Ramos (cell line): ENCODE results near the gene ZNF84.

Experiments
- in situ Hi-C: fragments of 300-500 bp; cut with MboI; formaldehyde crosslinking; loops from one replicate; pipeline ENCODE4 v1.14.3; 2022; ENCODE audit warnings: low sequenced_read_pairs; ENCODE audit not compliant: unreplicated experiment

The ZNF84 gene

DNA sequence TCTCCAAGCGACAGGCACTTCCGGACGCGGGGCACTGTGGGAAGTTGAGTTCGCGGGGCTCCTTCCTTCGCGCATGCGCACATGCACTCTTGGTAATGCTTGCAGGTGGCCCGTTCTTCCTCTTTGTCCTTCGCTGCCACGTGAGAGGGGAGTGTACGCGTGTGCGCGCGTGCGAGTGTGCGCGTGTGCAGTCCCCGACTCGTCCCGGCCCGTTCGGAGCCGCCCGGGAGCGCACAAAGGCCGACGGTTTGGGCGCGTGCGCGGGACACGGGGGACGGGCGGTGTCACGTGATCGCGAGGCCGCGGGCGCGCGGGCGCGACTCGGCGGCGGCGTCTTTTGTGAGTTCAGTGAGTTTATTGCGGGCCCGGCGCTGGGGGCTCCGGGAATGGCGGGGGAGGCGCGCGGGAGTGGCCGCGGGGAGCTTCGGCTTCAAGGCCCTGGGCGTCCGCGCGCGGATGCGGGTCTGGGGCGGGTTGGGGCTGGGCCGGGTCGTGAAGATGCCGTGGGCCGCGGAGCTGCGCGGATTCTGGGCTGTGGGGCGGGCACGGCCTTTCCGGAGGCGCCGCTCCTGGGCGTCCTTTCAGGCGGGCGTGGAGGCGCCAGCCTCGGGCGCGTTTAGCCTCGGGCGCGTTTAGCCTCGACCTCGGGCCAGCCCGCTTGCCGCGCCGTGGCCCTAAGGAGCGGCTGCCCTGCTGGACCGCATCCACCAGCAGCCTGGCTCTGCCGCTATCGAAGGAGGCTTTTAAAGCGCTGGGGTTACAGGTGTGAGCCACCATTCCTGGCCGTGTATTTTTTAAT lies at the start of gene ZNF84:
Gene ZNF84, plus strand, starts transcription at position 303 of the 799 bp plus-strand sequence. CDS start 3,959 bp downstream, outside the sequence.
- in situ Hi-C loops = no loop called here

DNA sequence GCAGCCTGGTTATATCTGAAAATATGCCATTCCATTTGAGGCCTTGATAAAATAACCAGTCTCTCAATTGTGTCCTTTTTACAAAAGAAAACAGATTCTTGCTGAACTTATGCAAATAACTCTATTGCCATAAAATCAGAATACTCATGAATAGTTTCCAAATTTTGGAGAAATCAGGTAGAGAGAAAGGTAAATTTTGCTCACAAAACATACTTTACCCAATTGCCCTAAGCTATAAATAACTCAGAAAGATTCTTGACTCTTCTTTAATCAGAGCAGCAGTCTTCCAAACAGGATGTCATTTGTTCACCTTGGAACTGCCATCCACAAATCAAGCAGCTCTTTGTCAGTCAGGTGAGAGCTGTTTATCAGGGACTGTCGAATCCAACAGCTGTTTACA lies 38.6 kb upstream of the ZNF84 start:
- in situ Hi-C loops = no loop called here

DNA sequence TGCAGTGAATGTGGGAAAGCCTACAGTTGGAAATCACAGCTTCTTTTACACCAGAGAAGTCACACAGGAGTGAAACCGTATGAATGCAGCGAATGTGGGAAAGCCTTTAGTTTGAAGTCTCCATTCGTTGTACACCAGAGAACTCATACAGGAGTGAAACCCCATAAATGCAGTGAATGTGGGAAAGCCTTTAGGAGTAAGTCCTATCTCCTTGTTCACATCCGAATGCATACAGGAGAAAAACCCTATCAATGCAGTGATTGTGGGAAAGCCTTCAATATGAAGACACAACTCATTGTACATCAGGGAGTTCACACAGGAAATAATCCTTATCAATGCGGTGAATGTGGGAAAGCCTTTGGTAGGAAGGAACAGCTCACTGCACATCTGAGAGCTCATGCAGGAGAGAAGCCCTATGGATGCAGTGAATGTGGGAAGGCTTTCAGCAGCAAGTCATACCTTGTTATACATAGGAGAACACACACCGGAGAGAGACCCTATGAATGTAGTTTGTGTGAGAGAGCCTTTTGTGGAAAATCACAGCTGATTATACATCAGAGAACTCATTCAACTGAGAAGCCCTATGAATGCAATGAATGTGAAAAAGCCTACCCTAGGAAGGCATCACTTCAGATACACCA lies 26.5 kb upstream of the ZNF84 start:
- in situ Hi-C loops = no loop called here

- in situ Hi-C loops = no loop called here
Observed at GRCh38 chr12:133023566-133023965, 13.7 kb upstream of the ZNF84 start.

DNA sequence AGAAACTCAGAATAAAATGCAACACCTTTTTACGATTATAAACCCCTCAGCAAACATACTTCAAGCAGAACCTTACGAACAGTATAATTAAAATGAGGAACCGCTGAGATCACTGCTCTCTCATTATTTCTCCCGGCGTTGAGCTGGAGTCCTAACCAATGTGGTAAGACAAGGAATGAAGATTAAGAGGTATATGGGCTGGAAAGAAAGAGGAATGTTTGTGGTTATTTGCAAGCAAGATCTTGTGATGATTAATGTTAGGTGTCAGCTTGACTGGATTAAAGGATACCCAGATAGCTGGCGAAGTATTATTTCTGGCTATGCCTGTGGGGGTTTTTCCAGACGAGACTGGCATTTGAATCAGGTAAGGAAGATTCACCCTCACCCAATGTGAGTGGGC lies 10.3 kb upstream of the ZNF84 start:
- in situ Hi-C loops = no loop called here

GRCh38 chr12:133038118-133038709 lies 905 bp downstream of the ZNF84 start:
- in situ Hi-C loops = no loop called here

DNA sequence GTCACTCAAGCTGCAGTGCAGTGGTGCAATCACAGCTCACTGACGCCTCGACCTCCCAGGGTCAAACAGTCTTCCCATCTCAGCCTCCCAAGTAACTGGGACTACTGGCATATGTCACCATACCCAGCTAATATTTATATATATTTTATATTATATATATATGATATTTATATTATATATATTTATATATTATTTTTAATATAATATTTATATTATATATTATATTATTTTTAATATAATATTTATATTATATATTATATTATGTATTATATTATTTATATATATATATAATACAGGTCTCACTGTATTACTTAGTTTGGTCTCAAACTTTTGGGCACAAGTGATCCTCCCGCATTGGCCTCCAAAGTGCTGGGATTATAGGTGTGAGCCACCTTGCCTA lies 9.4 kb downstream of the ZNF84 start:
- in situ Hi-C loops = no loop called here

DNA sequence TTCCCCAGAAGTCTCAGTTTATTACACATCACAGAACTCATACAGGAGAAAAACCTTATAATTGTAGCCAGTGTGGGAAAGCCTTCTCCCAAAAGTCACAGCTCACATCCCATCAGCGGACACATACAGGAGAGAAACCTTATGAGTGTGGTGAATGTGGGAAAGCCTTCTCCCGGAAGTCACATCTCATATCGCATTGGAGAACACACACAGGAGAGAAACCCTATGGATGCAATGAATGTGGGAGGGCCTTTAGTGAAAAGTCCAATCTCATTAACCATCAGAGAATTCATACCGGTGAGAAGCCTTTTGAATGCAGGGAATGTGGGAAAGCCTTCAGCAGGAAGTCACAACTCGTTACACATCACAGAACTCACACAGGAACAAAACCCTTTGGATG lies 20.1 kb downstream of the ZNF84 start:
- in situ Hi-C loops = no loop called here

GRCh38 chr12:133058203-133059113 lies 21.1 kb downstream of the ZNF84 start:
- in situ Hi-C loops = no loop called here

DNA sequence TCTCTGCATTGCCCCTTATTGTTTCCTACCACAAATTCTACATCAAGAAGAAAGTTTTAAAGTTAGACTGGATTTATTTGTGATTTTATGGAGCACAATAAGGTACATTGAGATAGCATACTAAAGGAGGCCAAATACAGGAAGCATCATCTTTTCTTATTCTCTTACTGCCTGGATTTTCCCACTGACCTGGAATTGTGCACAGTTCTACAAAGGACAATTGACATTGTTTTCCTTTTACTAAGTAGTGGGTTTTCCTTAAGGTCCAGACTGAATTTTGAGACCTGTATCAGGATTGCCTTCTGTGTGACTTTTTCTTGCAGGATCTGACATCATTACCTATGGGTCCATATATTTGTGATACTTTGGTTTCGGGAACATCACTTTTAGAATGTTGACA lies 24.6 kb downstream of the ZNF84 start:
- in situ Hi-C loops = no loop called here

- in situ Hi-C loops = no loop called here
Observed at GRCh38 chr12:133063556-133063955, 26.2 kb downstream of the ZNF84 start.

DNA sequence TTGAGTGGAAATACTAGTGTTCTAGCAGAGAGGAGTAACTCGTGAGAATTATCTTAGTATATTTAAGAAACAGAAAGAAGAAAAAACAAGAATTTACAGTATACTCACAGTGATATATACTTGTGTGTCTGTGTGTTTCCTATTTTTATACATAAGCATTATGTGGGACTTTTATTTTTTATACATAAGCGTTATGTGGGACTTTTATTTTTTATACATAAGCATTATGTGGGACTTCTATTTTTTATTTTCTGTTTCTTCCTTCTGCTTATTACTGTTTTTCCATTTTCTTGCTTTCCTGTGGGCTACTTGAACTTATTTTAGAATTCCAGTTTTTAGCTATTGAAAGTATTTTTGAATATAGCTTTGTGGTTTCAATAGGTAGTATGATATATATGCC lies 36.5 kb downstream of the ZNF84 start:
- in situ Hi-C loops = no loop called here

GRCh38 chr12:133080026-133080367 lies 42.7 kb downstream of the ZNF84 start:
- in situ Hi-C loops = no loop called here

- in situ Hi-C loops = no loop called here
Observed at GRCh38 chr12:133080368-133081158, 43.3 kb downstream of the ZNF84 start, which contains the start of gene ZNF140. ZNF140 (plus strand) TSS chr12:133080923; CDS start chr12:133081321, 398 bp downstream.

DNA sequence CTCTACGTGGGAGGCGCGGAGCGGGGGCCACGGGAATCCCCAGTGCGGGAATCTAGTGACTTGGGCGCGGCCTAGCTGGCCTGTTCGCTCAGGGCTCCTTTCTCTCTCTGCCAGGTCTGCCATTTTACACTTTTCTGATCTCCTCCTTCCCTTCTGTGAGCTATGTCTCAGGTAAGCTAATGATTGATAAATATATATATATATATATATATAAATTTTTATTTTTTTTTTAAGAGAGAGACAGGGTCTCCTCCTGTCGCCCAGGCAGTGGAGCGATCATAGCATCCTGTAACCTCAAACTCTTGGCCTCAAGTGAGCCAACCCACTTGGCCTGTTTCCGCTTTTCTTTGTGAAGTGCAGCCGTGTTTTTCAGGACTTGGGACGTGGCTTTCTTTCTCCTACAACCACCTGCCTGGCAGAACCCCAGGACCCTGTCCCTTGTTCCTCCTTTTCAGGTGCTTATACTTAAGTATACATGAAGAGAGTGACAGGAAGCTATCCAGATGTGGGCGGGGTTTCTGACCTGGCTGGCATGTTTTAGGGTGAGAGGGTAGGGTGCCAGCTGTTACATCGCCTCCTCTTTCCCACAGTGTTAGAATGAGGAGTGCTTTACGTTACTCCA lies 44.0 kb downstream of the ZNF84 start:
- in situ Hi-C loops = no loop called here

- in situ Hi-C loops = no loop called here
Observed at GRCh38 chr12:133083345-133083744, 46.0 kb downstream of the ZNF84 start.

GRCh38 chr12:133105620-133106019 lies 68.3 kb downstream of the ZNF84 start:
- in situ Hi-C loops = no loop called here

DNA sequence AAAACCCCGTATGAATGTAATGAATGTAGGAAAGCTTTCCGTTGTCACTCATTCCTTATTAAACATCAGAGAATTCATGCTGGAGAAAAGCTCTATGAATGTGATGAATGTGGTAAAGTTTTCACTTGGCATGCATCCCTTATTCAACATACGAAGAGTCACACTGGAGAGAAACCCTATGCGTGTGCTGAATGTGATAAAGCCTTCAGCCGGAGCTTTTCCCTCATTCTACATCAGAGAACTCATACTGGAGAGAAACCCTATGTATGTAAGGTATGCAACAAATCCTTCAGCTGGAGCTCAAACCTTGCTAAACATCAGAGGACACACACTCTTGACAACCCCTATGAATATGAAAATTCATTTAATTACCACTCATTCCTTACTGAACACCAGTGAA lies 68.9 kb downstream of the ZNF84 start:
- in situ Hi-C loops = no loop called here

- in situ Hi-C loops = no loop called here
Observed at GRCh38 chr12:133107121-133107520, 69.8 kb downstream of the ZNF84 start.
